Activated CD4-positive, alpha-beta T cell treated with anti-CD3 and anti-CD28 coated beads for 24 hours (primary cell): ENCODE measurements around the gene FPGS.
"Not testable (repeated sequence)": the region's sequence is repeated elsewhere in the genome, so short reads cannot be mapped to it uniquely, and the experiment has no call there.

Source experiments
- DNase-seq, 2 donors: peaks; one replicate each; pipeline ENCODE4 v3.0.0-alpha.2; 2020; ENCODE audit warnings: low read depth in 2 of 2

FPGS gene

GRCh38 chr9:127812936-127813675 lies 10.4 kb downstream of the FPGS start:
- DNase-seq = no peak

- no peak for DNase-seq
These were observed 11.1 kb downstream of the FPGS start for GRCh38 chr9:127813686-127814226.

GRCh38 chr9:127814619-127815511 lies 12.2 kb downstream of the FPGS start:
- no peak for DNase-seq

GRCh38 chr9:127815512-127816361 lies 13.1 kb downstream of the FPGS start:
- DNase-seq = no peak

GRCh38 chr9:127816362-127816725 lies 13.7 kb downstream of the FPGS start:
- DNase-seq = no peak

- no peak for DNase-seq
These were observed 14.0 kb downstream of the FPGS start for GRCh38 chr9:127816728-127817127.

- DNase-seq = no peak
These were observed 15.3 kb downstream of the FPGS start for GRCh38 chr9:127817881-127818434.

GRCh38 chr9:127818574-127818973 lies 15.9 kb downstream of the FPGS start:
- DNase-seq = no peak

- DNase-seq = no peak
These were observed 19.4 kb downstream of the FPGS start for GRCh38 chr9:127822108-127822507.

GRCh38 chr9:127825319-127826051 lies 22.8 kb downstream of the FPGS start:
- no peak for DNase-seq

GRCh38 chr9:127826253-127826913 lies 23.7 kb downstream of the FPGS start:
- DNase-seq = no peak

GRCh38 chr9:127828262-127829031 lies 25.8 kb downstream of the FPGS start:
- DNase-seq = no peak

GRCh38 chr9:127829205-127829906 lies 26.7 kb downstream of the FPGS start:
- no peak for DNase-seq

GRCh38 chr9:127832248-127832647 lies 29.6 kb downstream of the FPGS start:
- no peak for DNase-seq

- no peak for DNase-seq
These were observed 30.9 kb downstream of the FPGS start for GRCh38 chr9:127833555-127833954.

- DNase-seq = no peak
These were observed 33.4 kb downstream of the FPGS start for GRCh38 chr9:127835991-127836516.

GRCh38 chr9:127836561-127836960 lies 33.9 kb downstream of the FPGS start:
- not testable (repeated sequence) for DNase-seq

GRCh38 chr9:127837346-127837745 lies 34.7 kb downstream of the FPGS start:
- DNase-seq = no peak
